GM12878 (cell line): ENCODE results near the gene NEU1. TPM values are rescaled to one million over a fixed set of nuclear protein-coding genes. Genes with fewer than 3 reads are reported as not detected.

Experiments used
- BCL11A ChIP-seq: IDR thresholded peaks from 2 replicates; pipeline ENCODE4 v1.6.1; 2011; ENCODE audit warnings: low read depth, low read length
- ETV6 ChIP-seq, 2 experiments: fragments of 450-650 bp in 1 of 2; IDR thresholded peaks in 1 of 2; conservative IDR thresholded peaks in 1 of 2; 2 replicates each; pipeline ENCODE4 v1.6.1; 2014; ENCODE audit warnings: antibody characterized with exemption in 1 of 2, borderline replicate concordance in 1 of 2, low read depth in 1 of 2, mild to moderate bottlenecking in 1 of 2, moderate library complexity in 1 of 2
- KAT2A ChIP-seq: conservative IDR thresholded peaks from 2 replicates; pipeline ENCODE4 v1.6.1; 2011; ENCODE audit warnings: low read depth, low read length; ENCODE audit not compliant: control insufficient read depth
- MTA2 ChIP-seq: fragments of 450-650 bp; IDR thresholded peaks from 2 replicates; pipeline ENCODE4 v1.6.1; 2016; ENCODE audit warnings: low read depth, mild to moderate bottlenecking, moderate library complexity
- MTA3 ChIP-seq: IDR thresholded peaks from 2 replicates; pipeline ENCODE4 v1.6.1; 2012; ENCODE audit warnings: low read length, inconsistent platforms, borderline replicate concordance
- TCF3 ChIP-seq: IDR thresholded peaks from 2 replicates; pipeline ENCODE4 v1.6.1; 2012; ENCODE audit warnings: low read depth, mild to moderate bottlenecking, low read length, borderline replicate concordance; ENCODE audit not compliant: insufficient read depth
- ZNF384 ChIP-seq: IDR thresholded peaks from 2 replicates; pipeline ENCODE4 v1.6.1; 2012; ENCODE audit warnings: low read depth, mild to moderate bottlenecking, low read length, improper control_type of control experiment, borderline replicate concordance
- ZSCAN29 ChIP-seq: fragments of 450-650 bp; IDR thresholded peaks from 2 replicates; pipeline ENCODE4 v1.6.1; 2017; ENCODE audit warnings: mild to moderate bottlenecking, moderate library complexity
- polyA plus RNA-seq, 11 experiments: library from polyadenylated mRNA; depleted of rRNA in 4 of 11; unstranded in 6 of 11; stranded (reverse) in 5 of 11; fragments of >200 nt; fragmentation: Nextera tagmentation in 4 of 11; fragmentation: Illumina TruSeq in 1 of 11; extraction: Ambion mirVana in 4 of 11; extraction: Trizol in 1 of 11; gene quantifications; 1 replicate in 1 of 11; 2 replicates in 10 of 11; pipeline versions ENCODE4 v1.2.1 to v1.2.3, GENCODE V29; 2011 to 2016; ENCODE audit warnings: inconsistent platforms in 2 of 11, missing spikeins in 2 of 11, low read depth in 1 of 11
- total RNA-seq, 4 experiments: library from RNA; depleted of rRNA in 3 of 4; stranded (reverse); fragments of >200 nt in 3 of 4; fragmentation: Illumina TruSeq in 1 of 4; extraction: Trizol in 1 of 4; gene quantifications; 2 replicates each; pipeline versions ENCODE4 v1.2.1 to v1.2.3, GENCODE V29; 2013 to 2021
- TF ChIP-seq, protein P1 (sequence below): IDR thresholded peaks from 2 replicates; pipeline ENCODE4 v1.6.1; 2012; ENCODE audit warnings: mild to moderate bottlenecking, low read depth, low read length
- TF ChIP-seq, protein P2 (sequence below): fragments of 450-650 bp; IDR thresholded peaks from 2 replicates; pipeline ENCODE4 v1.6.1; 2017; ENCODE audit warnings: antibody characterized with exemption, mild to moderate bottlenecking, moderate library complexity
- TF ChIP-seq, protein P3 (sequence below): fragments of 450-650 bp; formaldehyde crosslinking; IDR thresholded peaks from 2 replicates; pipeline ENCODE4 v1.4.0; 2022; ENCODE audit warnings: mild to moderate bottlenecking, moderate library complexity
- TF ChIP-seq, protein P4 (sequence below): IDR thresholded peaks from 2 replicates; pipeline ENCODE4 v1.6.1; 2011; ENCODE audit warnings: mild to moderate bottlenecking, low read depth, low read length, moderate library complexity; ENCODE audit not compliant: insufficient replicate concordance
- TF ChIP-seq, protein P5 (sequence below): fragments of 450-650 bp; IDR thresholded peaks from 2 replicates; pipeline ENCODE4 v1.6.1; 2016; ENCODE audit warnings: mild to moderate bottlenecking, moderate library complexity, borderline replicate concordance

The NEU1 gene
- total and polyA plus RNA-seq, 10 of the 15 experiments (the other 5 are each of a cell fraction or from before 2014, with no cell fraction given) = 7.2 to 26.9 (median 21.6) TPM

DNA sequence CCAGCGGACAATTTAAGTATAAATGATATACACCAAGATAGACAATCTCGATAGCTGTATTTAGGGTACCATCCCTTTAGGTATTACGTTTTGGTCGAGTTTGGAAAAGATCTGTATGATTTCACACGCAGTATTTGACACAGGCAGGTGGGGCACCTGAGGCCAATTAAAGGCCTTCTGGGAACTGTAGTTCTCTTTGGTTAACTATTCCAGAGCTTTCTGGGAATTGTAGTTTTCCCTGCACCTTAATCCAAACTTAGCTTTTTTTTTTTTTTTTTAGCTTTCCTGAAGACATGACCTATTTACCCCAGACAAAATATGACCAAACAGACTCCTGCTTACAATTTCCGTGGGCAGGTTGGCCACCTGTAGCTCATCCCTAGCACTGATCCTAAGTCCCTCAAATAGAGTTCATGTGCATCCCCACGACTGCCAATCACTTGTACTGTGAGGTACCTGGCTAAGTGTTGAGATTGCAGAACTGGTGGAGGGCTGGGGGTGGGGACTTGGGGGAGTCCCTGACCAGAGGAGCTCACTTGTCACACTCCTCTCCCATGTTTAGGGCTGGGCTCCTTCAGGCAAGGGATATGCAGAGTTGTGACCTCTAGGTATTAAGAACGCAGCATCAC is 35.9 kb upstream of the NEU1 start (continued):
- TF ChIP-seq ZSCAN29 (no peak), TCF3 (no peak), ZNF384 (peak; percentile 65), MTA3 (no peak), ETV6 (conservative IDR thresholded peaks at IDR 0.05 in 1 of 2, IDR thresholded peaks at IDR 0.05 in 1 of 2; ENCODE audit: borderline replicate concordance in 1 of 2, low read depth in 1 of 2) (no peak), KAT2A (no peak), MTA2 (no peak), BCL11A (no peak)
- TF ChIP-seq, protein P1, sequence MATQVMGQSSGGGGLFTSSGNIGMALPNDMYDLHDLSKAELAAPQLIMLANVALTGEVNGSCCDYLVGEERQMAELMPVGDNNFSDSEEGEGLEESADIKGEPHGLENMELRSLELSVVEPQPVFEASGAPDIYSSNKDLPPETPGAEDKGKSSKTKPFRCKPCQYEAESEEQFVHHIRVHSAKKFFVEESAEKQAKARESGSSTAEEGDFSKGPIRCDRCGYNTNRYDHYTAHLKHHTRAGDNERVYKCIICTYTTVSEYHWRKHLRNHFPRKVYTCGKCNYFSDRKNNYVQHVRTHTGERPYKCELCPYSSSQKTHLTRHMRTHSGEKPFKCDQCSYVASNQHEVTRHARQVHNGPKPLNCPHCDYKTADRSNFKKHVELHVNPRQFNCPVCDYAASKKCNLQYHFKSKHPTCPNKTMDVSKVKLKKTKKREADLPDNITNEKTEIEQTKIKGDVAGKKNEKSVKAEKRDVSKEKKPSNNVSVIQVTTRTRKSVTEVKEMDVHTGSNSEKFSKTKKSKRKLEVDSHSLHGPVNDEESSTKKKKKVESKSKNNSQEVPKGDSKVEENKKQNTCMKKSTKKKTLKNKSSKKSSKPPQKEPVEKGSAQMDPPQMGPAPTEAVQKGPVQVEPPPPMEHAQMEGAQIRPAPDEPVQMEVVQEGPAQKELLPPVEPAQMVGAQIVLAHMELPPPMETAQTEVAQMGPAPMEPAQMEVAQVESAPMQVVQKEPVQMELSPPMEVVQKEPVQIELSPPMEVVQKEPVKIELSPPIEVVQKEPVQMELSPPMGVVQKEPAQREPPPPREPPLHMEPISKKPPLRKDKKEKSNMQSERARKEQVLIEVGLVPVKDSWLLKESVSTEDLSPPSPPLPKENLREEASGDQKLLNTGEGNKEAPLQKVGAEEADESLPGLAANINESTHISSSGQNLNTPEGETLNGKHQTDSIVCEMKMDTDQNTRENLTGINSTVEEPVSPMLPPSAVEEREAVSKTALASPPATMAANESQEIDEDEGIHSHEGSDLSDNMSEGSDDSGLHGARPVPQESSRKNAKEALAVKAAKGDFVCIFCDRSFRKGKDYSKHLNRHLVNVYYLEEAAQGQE = no peak
- TF ChIP-seq, protein P2, sequence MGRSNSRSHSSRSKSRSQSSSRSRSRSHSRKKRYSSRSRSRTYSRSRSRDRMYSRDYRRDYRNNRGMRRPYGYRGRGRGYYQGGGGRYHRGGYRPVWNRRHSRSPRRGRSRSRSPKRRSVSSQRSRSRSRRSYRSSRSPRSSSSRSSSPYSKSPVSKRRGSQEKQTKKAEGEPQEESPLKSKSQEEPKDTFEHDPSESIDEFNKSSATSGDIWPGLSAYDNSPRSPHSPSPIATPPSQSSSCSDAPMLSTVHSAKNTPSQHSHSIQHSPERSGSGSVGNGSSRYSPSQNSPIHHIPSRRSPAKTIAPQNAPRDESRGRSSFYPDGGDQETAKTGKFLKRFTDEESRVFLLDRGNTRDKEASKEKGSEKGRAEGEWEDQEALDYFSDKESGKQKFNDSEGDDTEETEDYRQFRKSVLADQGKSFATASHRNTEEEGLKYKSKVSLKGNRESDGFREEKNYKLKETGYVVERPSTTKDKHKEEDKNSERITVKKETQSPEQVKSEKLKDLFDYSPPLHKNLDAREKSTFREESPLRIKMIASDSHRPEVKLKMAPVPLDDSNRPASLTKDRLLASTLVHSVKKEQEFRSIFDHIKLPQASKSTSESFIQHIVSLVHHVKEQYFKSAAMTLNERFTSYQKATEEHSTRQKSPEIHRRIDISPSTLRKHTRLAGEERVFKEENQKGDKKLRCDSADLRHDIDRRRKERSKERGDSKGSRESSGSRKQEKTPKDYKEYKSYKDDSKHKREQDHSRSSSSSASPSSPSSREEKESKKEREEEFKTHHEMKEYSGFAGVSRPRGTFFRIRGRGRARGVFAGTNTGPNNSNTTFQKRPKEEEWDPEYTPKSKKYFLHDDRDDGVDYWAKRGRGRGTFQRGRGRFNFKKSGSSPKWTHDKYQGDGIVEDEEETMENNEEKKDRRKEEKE = no peak
- TF ChIP-seq, protein P3, sequence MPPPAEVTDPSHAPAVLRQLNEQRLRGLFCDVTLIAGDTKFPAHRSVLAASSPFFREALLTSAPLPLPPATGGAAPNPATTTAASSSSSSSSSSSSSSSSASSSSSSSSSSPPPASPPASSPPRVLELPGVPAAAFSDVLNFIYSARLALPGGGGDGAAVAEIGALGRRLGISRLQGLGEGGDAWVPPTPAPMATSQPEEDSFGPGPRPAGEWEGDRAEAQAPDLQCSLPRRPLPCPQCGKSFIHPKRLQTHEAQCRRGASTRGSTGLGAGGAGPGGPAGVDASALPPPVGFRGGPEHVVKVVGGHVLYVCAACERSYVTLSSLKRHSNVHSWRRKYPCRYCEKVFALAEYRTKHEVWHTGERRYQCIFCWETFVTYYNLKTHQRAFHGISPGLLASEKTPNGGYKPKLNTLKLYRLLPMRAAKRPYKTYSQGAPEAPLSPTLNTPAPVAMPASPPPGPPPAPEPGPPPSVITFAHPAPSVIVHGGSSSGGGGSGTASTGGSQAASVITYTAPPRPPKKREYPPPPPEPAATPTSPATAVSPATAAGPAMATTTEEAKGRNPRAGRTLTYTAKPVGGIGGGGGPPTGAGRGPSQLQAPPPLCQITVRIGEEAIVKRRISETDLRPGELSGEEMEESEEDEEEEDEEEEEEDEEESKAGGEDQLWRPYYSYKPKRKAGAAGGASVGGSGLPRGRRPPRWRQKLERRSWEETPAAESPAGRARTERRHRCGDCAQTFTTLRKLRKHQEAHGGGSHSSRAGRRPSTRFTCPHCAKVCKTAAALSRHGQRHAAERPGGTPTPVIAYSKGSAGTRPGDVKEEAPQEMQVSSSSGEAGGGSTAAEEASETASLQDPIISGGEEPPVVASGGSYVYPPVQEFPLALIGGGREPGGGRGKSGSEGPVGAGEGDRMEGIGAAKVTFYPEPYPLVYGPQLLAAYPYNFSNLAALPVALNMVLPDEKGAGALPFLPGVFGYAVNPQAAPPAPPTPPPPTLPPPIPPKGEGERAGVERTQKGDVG = no peak
- TF ChIP-seq, protein P4, sequence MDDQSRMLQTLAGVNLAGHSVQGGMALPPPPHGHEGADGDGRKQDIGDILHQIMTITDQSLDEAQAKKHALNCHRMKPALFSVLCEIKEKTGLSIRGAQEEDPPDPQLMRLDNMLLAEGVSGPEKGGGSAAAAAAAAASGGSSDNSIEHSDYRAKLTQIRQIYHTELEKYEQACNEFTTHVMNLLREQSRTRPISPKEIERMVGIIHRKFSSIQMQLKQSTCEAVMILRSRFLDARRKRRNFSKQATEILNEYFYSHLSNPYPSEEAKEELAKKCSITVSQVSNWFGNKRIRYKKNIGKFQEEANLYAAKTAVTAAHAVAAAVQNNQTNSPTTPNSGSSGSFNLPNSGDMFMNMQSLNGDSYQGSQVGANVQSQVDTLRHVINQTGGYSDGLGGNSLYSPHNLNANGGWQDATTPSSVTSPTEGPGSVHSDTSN = no peak
- TF ChIP-seq, protein P5, sequence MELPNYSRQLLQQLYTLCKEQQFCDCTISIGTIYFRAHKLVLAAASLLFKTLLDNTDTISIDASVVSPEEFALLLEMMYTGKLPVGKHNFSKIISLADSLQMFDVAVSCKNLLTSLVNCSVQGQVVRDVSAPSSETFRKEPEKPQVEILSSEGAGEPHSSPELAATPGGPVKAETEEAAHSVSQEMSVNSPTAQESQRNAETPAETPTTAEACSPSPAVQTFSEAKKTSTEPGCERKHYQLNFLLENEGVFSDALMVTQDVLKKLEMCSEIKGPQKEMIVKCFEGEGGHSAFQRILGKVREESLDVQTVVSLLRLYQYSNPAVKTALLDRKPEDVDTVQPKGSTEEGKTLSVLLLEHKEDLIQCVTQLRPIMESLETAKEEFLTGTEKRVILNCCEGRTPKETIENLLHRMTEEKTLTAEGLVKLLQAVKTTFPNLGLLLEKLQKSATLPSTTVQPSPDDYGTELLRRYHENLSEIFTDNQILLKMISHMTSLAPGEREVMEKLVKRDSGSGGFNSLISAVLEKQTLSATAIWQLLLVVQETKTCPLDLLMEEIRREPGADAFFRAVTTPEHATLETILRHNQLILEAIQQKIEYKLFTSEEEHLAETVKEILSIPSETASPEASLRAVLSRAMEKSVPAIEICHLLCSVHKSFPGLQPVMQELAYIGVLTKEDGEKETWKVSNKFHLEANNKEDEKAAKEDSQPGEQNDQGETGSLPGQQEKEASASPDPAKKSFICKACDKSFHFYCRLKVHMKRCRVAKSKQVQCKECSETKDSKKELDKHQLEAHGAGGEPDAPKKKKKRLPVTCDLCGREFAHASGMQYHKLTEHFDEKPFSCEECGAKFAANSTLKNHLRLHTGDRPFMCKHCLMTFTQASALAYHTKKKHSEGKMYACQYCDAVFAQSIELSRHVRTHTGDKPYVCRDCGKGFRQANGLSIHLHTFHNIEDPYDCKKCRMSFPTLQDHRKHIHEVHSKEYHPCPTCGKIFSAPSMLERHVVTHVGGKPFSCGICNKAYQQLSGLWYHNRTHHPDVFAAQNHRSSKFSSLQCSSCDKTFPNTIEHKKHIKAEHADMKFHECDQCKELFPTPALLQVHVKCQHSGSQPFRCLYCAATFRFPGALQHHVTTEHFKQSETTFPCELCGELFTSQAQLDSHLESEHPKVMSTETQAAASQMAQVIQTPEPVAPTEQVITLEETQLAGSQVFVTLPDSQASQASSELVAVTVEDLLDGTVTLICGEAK = 0 out of 2 replicates have a peak, but pooled peaks have one; percentile 31
